ENCODE measurements around the gene DNASE2.

DNASE2 gene

DNA sequence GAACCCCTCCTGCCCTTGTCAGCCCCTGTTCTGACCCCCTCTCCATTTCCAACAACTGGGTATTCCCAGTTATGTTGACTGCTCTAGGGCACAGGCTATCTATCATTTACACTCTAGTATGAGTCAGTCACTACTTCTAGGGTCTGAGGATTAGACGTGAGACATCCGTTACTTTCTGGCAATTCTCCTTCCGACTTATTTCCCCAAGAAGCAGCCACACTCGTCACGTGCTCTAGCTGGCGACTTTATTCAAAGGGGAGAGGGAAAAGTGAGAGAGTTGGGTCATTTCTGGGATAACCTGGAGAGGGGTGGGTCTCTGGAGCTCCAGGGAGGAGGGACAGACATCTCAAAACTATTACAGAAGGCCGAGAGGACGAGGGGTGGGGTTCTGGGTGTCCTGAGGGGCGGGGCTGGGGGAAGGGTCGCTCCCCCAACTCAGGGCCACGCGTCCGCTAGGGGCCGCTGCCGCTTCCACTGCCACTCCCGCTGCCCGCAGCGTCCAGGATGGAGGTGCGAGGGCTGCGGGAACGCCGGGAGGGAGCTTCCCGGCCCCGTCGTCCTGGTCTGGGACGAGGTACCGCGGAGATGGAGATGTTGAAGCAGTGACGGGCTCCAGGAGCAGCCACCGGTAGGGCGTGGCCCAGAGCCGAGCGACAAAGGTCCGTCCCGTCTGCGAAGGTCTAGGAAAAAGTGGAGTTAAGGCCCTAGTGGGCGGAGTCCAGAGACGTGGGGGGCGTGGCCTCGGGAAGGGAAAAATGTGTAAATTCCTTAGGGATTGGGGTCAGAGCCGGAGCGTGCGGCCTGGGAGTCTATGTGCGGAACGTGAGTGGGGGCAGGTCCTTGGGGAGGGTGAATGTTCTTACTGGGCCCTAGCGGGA is 55.8 kb downstream of the DNASE2 start:
- no peak overlapping the region for H2AFZ ChIP-seq (ENCODE audit: low read length, unreplicated experiment)
- no peaks in the 10 kb centered on the region for H3K4me1 ChIP-seq (ENCODE audit: control insufficient read depth, insufficient read depth, low read length, unreplicated experiment)
- H3K4me3 ChIP-seq (ENCODE audit: low read depth, low read length), result peak overlapping the region; percentile 47; the same call in 1 of the 2 replicates
- no peaks in the 10 kb centered on the region for H3K27me3 ChIP-seq (ENCODE audit: insufficient read depth, low read length)
- no peaks in the 10 kb centered on the region for H3K36me3 ChIP-seq (ENCODE audit: insufficient read depth, low read length)
- H3K79me2 ChIP-seq (ENCODE audit: control insufficient read depth, insufficient read depth, low read length, unreplicated experiment), result no peaks in the 10 kb centered on the region
- H3K27ac ChIP-seq (ENCODE audit: low read depth, low read length), result no peak overlapping the region
